Measurements from ENCODE around the gene PODXL. TPM values are rescaled to one million over a fixed set of nuclear protein-coding genes. Genes with fewer than 3 reads are reported as not detected.

The PODXL gene
- total and polyA plus RNA-seq, 11 donors: 30.9 to 230 (median 71.8) TPM

GRCh38 chr7:131546126-131546525 is 10.3 kb downstream of the PODXL start:
- intact Hi-C loops (cut with DNase I): loop anchor here in 6 of 10 donors (2.0 to 5.0 kb wide), 5 partner anchors 34 to 109 kb away; no protein-coding TSS in a partner anchor
- ATAC-seq: no peak
- Histone ChIP-seq H3K9me3 (no peaks in the 10 kb centered on the region), H3K4me1 (peaks cover 0 to 80% (median 46%) of the 10 kb centered on the region in 12 donors), H3K36me3 (peaks cover 0 to 9% (median 0%) of the 10 kb centered on the region in 9 donors), H3K27ac (peak overlapping the region in 10 of 12 donors; percentile 17 to 91 (median 84)), H3K4me3 (peak overlapping the region in 1 of 12 donors; percentile 0), H3K27me3 (no peaks in the 10 kb centered on the region)
- 77 to 82% (median 79%) methylated on average over 12 of the region's 12 CpGs for WGBS, 4 donors
- DNase-seq: no peak
- no peak for TF ChIP-seq CTCF (IDR thresholded peaks at IDR 0.05)

- intact Hi-C loops (cut with DNase I): loop anchor here in 9 of 10 donors (2.0 to 5.0 kb wide), 5 partner anchors 32 to 110 kb away; no protein-coding TSS in a partner anchor
- no peaks in the 10 kb centered on the region for H3K27me3 ChIP-seq
- ATAC-seq (peak in 2 of 4 donors; percentile 14 to 21), DNase-seq (no peak)
- H3K4me1 ChIP-seq: peaks cover 9 to 82% (median 51%) of the 10 kb centered on the region in 12 donors
- peaks cover 0 to 6% (median 0%) of the 10 kb centered on the region in 9 donors for H3K36me3 ChIP-seq
- no peaks in the 10 kb centered on the region for H3K9me3 ChIP-seq
- TF ChIP-seq POLR2A (IDR thresholded peaks at IDR 0.05): no peak
- peak; percentile 10 to 54 (median 30) for TF ChIP-seq CTCF (IDR thresholded peaks at IDR 0.05)
- H3K4me3 ChIP-seq: peak overlapping the region in 2 of 12 donors; percentile 4 to 13
- 40 to 61% (median 47%) methylated on average over 10 to 16 of the region's 16 CpGs for WGBS, 4 donors
- H3K27ac ChIP-seq: peak overlapping the region; percentile 26 to 91 (median 80)
These were observed 11.8 kb downstream of the PODXL start for GRCh38 chr7:131544449-131545301.

GRCh38 chr7:131544021-131544420 is 12.4 kb downstream of the PODXL start:
- Histone ChIP-seq H3K27ac (peak overlapping the region; percentile 26 to 91 (median 80)), H3K4me3 (no peak overlapping the region), H3K27me3 (no peaks in the 10 kb centered on the region), H3K4me1 (peaks cover 12 to 86% (median 57%) of the 10 kb centered on the region in 12 donors), H3K9me3 (no peaks in the 10 kb centered on the region), H3K36me3 (peaks cover 0 to 5% (median 0%) of the 10 kb centered on the region in 9 donors)
- intact Hi-C loops (cut with DNase I): loop anchor here in 5 of 10 donors (2.0 to 5.0 kb wide), 2 partner anchors 37 to 111 kb away; no protein-coding TSS in a partner anchor
- 77 to 90% (median 84%) methylated on average over 3 of the region's 3 CpGs for WGBS, 4 donors
- ATAC-seq: no peak
- no peak for TF ChIP-seq POLR2A (IDR thresholded peaks at IDR 0.05)
- TF ChIP-seq CTCF (IDR thresholded peaks at IDR 0.05): no peak
- no peak for DNase-seq

- peaks cover 14 to 92% (median 63%) of the 10 kb centered on the region in 12 donors for H3K4me1 ChIP-seq
- intact Hi-C loops (cut with DNase I): loop anchor here in 3 of 10 donors (5.0 kb wide), 1 partner anchor 36 kb away; no protein-coding TSS in a partner anchor
- peaks cover 0 to 2% (median 0%) of the 10 kb centered on the region in 9 donors for H3K36me3 ChIP-seq
- 78 to 85% (median 82%) methylated on average over 5 of the region's 5 CpGs for WGBS, 4 donors
- no peak for TF ChIP-seq POLR2A (IDR thresholded peaks at IDR 0.05)
- TF ChIP-seq CTCF (IDR thresholded peaks at IDR 0.05): no peak
- ATAC-seq (no peak), DNase-seq (peak in 1 of 5 donors; percentile 20)
- no peaks in the 10 kb centered on the region for H3K27me3 ChIP-seq
- peak overlapping the region in 11 of 12 donors; percentile 4 to 91 (median 83) for H3K27ac ChIP-seq
- H3K9me3 ChIP-seq: no peaks in the 10 kb centered on the region
- H3K4me3 ChIP-seq: no peak overlapping the region
These were observed 13.1 kb downstream of the PODXL start for GRCh38 chr7:131543298-131543697.

Data from heart left ventricle (tissue), 16 donors.